HG02571 (cell line): ENCODE results near the gene LRRC1.
"Not testable (repeated sequence)": the region's sequence is repeated elsewhere in the genome, so short reads cannot be mapped to it uniquely, and the experiment has no call there.

Source experiments
- ATAC-seq: cut with Tn5 transposase; IDR thresholded peaks from one replicate; pipeline ENCODE4 v1.9.1; 2021; ENCODE audit warnings: mild to moderate bottlenecking, moderate library complexity; ENCODE audit not compliant: unreplicated experiment

Gene LRRC1

GRCh38 chr6:53794720-53795339 lies at the start of gene LRRC1:
TSS of gene LRRC1 (plus strand) at chr6:53795005. CDS start at chr6:53795257, 252 bp downstream.
- peak; percentile 72 for ATAC-seq

- ATAC-seq, result no peak
Observed at GRCh38 chr6:53746442-53747103, 48.2 kb upstream of the LRRC1 start.

GRCh38 chr6:53750052-53750650 lies 44.7 kb upstream of the LRRC1 start:
- no peak for ATAC-seq

- ATAC-seq, result no peak
Observed at GRCh38 chr6:53751417-53751816, 43.4 kb upstream of the LRRC1 start.

DNA sequence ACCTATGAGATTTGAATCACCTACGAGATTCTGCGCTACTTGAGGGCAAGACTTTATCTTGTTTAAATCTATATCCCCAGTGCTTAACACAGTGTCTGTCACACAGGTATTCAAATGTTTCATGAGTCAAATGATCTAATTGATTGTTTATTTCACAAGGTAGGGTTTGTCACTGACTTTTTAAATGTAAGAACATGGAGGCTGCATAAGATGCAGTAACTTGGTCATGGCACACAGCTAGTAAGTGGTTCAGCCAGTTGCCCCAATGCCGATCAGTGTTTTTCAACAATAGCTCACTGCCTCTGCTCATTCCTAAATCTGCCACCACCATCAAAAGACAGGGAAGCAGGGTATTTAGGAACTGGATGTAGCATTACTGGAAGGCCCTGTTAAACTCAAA lies 42.4 kb upstream of the LRRC1 start:
- ATAC-seq, result no peak

DNA sequence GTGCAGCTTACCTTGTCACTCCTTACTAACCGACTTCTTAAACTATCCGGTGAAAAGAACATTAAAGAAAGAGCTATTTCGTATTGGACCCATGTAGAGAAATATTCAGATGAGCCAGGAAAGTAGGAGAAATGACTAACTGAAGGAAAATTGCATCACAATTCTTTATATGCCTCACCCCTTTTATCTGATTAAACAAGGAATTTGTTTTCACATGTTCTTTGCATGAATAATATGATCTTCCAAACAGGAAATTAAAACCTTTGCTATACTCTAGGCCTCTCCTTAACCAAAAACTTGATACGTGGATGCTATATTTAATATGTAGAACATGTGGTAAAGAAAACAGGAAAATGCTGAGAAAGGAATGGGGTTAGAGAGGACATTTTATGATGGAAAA lies 41.9 kb upstream of the LRRC1 start:
- ATAC-seq, result no peak

- no peak for ATAC-seq
Observed at GRCh38 chr6:53754330-53754729, 40.5 kb upstream of the LRRC1 start.

DNA sequence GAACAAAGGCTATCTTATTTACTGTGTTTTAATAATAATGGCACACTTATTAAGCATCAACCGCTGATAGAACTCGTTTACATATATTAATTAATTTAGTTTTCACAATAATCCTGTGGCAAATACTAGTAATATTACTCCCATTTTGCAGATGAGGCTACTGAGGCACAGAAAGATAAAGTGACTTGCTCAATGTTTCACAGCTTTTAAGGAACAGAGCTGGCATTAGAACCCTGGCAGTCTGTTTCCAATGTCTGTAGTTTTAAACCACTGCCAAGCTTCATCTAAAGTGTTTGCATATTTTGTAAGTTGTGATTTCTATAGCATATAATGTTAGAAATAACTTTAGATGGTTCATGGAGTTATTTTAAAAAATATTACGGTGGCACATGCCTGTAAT lies 38.4 kb upstream of the LRRC1 start:
- no peak for ATAC-seq

GRCh38 chr6:53758496-53758895 lies 36.3 kb upstream of the LRRC1 start:
- ATAC-seq, result no peak

- ATAC-seq, result no peak
Observed at GRCh38 chr6:53761036-53761435, 33.8 kb upstream of the LRRC1 start.

GRCh38 chr6:53765270-53765669 lies 29.5 kb upstream of the LRRC1 start:
- no peak for ATAC-seq

DNA sequence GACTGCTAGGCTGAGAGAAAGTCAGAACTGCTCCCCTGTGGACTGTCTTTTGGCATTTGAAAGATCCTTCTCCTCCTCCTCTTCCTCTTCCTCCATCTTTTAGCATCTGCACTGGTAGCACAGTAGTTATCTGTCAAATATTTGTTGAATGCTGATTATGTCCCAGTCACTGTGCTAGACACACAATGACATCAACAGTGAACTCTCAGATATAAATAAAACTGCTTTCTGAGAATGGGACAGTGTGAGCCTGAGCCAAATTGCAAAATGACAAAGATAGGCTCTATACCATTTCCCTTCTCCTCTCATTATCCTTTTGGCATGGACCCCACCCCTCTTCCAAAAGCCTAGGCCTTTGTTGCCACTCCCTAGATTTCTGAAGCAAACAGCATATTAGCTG lies 27.9 kb upstream of the LRRC1 start:
- ATAC-seq, result no peak

DNA sequence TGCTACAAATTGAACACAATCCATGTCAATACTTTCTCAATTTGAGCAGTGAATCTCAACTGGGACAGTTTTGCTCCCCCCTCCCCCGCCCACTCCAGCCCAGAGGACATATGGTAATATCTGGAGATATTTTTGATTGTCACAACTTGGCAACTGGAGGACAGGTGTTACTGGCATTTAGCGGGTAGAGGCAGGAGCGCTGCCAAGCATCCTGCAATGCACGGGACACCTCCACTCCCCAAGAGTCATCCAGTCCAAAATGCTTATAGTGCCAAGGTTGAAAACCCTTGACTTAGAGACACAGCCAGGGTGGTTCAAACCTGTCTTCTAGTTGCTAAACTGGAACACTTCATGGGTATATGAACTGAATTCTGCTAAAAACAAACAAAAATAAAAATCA lies 26.9 kb upstream of the LRRC1 start:
- no peak for ATAC-seq

GRCh38 chr6:53768636-53769035 lies 26.2 kb upstream of the LRRC1 start:
- no peak for ATAC-seq

DNA sequence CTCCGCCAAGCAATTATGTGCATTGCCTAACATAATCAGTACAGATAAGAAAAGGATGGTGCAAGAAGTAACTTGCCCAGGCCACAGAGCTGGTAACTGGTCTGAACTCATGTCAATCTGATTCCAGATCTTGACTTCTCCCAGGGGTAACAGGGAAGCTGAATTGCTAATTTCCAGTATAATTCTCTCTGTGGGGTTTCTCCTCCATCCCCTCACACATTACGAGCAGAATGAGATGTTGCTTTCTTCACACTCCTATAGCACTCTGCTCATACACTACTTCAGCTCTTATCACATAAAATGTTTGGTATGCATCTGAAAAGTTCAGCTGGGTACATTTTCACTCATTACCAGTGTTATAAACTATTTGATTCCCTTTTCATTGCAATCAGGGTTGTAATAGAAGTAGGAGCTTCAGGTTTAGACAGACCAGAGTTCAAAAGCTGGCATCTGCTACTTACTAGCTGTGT lies 24.0 kb upstream of the LRRC1 start:
- no peak for ATAC-seq

DNA sequence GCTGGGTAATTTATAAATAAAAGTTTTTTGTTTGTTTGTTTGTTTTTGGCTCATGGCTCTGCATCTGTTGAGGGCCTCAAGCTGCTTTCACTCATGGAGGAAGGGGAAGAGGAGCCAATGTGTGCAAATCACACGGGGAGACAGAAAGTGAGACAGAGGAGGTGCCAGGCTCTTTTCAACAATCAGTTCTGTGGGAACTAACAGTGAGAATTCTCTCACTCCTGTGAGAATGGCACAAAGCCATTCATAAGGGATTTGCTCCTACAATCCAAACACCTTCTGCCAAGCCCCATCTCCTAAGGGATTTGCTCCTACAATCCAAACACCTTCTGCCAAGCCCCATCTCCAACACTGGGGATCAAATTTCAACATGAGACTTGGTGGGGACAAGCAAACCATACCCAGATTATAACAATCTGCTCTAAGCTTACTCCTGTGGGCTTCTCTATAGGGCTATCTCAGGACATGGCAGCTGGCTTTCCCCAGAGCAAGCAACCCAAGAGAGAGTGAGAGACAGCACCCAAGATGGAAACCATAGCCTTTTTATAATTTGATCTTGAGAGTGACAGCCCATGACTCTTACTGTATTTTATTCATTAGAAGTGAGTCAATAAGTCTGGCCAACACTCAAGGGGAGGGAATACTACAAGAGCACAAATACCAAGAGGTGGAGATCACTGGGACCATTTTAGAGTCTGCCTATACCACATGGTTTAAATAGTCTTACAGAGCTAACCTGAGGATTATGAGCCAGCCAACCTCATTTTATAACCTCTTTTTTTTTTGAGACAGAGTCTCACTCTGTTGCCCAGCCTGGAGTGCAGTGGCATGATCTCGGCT lies 22.8 kb upstream of the LRRC1 start:
- no peak for ATAC-seq

- no peak for ATAC-seq
Observed at GRCh38 chr6:53773044-53773696, 21.6 kb upstream of the LRRC1 start.

- not testable (repeated sequence) for ATAC-seq
Observed at GRCh38 chr6:53776152-53776551, 18.7 kb upstream of the LRRC1 start.

DNA sequence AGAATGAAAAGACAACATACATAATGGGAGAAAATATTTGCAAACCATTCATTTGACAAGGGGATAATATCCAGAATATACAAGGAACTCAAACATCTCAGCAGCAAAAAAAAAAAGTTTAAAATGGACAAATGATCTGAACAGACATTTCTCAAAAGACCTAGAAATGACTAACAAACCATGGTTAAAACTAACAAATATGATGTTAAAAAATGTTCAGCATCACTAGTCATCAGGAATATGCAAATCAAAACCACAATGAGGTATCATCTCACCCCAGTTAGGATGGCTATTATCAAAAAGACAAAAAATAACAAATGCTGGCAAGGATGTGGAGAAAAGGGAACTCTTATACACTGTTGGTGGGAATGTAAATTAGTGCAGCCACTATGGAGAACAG lies 9.8 kb upstream of the LRRC1 start:
- not testable (repeated sequence) for ATAC-seq

DNA sequence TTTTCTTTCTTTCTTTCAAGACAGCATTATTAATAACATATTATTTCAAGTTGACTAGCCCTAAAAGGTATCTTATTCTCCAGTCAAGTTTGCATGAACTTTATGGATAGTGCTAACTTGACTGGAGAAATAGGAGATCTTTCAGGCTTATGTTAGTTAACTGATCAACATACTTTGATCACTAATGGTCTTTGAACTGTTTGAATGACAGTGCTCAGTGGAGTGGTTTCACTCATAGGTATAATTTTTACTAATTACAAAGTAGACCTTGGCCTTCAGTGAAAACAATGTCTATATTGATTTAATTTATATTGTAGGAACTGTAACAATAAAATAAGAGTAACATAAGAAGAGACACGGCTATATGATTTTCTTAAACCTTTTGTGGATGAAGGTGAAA lies 8.0 kb upstream of the LRRC1 start:
- ATAC-seq, result no peak

GRCh38 chr6:53790886-53791285 lies 3.9 kb upstream of the LRRC1 start:
- no peak for ATAC-seq
